HG03025 (cell line): ENCODE measurements around the gene C5orf47.
"Not testable (repeated sequence)": the region's sequence is repeated elsewhere in the genome, so short reads cannot be mapped to it uniquely, and the experiment has no call there.

Source experiments
- ATAC-seq: cut with Tn5 transposase; IDR thresholded peaks from one replicate; pipeline ENCODE4 v1.9.1; 2021; ENCODE audit warnings: mild to moderate bottlenecking, moderate library complexity; ENCODE audit not compliant: unreplicated experiment, low FRiP score

Gene C5orf47

GRCh38 chr5:173969167-173970049, 19.6 kb upstream of the C5orf47 start:
- ATAC-seq, result no peak

- no peak for ATAC-seq
These were observed 17.9 kb upstream of the C5orf47 start for GRCh38 chr5:173970878-173971650.

DNA sequence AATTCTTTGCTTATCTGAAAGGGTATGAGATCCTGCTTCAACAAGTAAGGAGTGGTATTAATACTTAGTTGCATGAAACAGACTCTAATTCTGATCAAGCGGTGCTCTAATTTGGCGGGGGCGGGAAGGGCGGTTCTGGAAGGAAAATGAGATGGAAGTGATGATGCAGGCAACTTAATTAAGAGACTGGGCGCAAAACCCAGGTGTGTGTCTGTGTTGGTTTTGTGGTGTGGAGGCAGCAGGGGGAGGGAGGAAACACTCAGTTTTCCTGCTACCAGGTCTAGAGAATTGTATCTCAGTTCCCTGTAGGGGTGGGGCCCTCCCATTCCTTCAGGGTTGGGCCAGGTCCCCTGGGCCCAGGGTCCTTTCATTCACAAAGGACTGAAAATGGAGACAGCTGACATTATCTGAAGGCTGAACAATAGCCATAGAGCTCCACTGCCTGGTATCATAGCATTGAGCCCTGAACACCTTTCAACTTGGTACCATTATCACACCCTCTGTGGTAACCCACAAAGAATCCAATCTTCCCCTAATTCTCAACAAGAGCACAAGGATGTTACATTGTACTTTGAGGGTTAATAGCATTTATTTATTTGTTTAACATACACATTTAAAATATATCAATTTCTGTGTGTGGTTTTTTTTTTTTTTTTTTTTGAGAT, 17.2 kb upstream of the C5orf47 start:
- no peak for ATAC-seq

DNA sequence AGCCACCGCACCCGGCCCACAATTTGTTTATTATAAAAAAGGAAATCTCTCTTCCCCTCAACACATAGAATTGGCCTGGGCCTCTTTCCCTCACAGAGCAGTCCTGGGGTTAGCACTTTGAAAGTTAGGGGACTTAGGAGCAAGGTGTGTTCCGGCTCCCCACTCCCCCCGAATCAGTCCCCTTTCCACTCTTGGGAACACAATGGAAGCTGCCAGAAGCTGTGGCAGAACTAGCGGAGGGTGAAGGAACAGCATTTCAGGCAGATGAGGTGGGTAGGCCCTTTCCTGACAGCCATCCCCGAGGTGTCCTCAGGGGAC, 16.4 kb upstream of the C5orf47 start:
- no peak for ATAC-seq

DNA sequence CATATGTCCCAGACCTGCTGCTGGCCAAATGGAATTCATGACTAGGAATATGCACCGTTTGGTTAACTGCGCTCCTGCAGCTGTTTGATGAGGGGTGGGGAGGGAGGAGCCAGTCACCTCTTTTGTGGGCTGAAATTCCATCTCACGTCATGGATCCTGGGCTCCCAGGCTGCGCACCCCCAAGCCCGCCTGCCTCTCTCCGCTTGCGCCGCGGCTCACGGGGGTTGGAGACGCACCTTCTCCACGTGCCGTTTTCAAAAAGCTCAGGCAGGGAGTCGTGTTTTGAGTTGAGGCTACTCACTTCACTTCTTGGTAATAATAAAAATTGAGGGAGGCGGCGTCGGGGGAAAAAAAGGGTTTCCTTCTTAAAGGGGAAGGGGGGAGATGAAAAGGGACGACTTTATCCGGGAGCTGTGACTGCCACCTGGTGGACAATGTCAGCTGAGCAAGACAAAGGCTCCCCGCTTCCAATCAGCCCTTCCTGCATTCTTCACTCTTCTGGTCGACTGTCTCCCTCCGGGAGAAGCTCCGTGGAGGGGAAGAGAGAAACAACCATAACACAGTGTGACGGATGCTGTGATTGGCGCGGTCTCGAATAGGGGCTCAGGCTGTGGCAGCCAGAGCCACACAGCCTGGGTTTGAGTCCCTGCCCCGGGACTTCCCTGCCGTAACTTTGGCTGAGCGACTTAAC, 15.9 kb upstream of the C5orf47 start:
- ATAC-seq, result peak; percentile 58

DNA sequence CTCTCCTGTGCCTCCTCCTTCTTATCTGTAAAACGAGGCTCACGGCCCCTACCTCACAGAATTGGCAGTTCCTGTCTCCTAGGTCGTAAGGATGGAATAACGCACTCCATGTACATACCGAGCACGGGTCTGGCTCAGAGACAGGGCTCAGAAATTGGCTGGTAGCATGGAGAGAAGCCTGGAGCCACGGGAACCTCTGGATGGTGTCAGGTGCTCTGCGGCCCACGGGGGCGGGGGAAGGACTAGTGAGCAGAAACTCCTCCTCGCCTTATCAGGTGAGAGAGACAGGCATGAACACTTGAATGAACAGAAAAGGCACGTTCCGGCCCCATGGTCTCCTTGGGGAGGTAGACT, 15.4 kb upstream of the C5orf47 start:
- peak; percentile 15 for ATAC-seq

GRCh38 chr5:173974688-173975239, 14.2 kb upstream of the C5orf47 start:
- no peak for ATAC-seq

DNA sequence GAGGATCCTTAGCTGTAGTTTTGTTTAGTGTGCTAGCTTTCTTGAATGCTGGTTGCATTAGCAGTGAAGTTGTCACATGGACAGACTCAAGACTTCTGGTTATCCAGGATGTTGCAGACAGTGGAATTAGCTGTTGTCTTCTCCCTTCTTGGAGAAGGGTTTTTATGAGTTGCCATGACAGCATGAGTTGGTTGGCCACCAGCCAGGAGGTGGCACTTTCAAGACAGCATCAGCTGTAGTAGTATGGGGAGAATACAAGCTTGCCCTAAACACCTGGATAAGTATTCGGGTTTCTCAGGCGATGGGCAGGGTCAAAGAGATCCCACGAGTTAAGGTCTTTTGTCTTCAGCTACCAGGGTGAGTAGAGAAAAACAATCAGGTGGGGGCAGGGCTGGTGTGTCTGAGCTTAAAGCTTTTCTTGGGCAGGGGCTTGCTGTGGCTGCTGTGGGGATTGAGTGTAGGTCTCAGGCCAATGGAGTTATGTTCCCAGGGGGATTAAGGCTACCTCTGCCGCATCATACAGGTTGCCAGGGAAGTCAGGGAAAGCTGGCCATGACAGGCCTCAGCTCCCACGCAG, 7.7 kb upstream of the C5orf47 start:
- no peak for ATAC-seq

- ATAC-seq, result no peak
These were observed 4.8 kb upstream of the C5orf47 start for GRCh38 chr5:173984218-173984617.

- ATAC-seq, result no peak
These were observed 587 bp downstream of the C5orf47 start for GRCh38 chr5:173989432-173990082.

DNA sequence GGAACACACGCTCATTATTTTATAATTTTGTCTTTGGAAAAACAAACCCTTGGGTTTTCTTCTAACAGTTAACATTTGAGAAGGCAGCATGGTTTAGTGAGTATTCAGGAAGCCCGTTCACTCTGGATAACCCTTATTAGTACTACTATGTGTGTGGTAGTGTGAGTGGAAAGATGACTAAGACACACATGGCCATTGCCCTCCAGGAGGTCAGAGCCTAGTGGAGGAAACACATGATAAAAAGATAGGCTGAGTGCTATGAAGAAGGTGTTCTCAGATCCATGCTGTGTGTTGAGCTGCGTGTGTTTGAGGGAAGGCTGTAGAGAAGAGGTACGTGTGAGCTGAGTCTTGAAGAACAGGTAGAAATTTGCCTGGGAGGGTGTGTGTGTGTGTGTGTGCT, 8.4 kb downstream of the C5orf47 start:
- ATAC-seq, result no peak

DNA sequence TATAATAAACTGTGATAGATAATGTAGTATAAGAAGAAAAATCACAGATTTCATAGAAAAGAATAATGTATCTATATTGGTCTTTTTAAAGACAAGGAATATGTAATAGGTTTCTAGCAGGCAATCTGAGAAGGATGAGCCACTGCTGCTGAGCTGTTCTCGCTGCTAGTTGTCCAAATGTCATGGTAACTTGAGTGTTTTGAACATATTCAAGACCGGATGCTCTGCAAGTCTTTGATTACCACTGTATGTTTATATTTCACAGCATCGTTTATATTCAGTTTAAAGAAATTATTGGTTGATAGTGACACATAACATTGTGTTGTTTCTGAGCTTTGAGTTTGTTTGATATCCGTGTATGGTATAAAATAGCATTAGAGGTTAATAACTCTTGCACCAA, 9.6 kb downstream of the C5orf47 start:
- ATAC-seq, result no peak

DNA sequence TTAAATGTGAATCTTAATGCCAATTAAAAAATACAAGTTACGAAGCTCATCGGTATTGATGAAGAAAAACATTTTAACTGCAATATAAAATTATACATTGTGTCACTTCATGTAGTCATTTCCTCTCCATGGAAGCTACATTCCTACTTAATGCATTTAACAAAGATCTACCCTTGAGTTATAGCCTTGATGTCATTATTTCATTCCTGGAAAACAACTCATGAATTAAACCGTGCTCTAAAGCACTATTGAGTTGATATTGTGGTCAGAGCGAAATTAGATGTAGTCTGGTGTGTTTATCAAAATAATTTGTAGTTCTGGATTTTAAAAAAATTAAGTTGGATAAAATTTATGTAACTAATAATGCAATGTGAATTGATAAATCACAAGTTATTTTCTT, 11.1 kb downstream of the C5orf47 start:
- no peak for ATAC-seq

GRCh38 chr5:174003795-174004194, 14.8 kb downstream of the C5orf47 start:
- ATAC-seq, result no peak

DNA sequence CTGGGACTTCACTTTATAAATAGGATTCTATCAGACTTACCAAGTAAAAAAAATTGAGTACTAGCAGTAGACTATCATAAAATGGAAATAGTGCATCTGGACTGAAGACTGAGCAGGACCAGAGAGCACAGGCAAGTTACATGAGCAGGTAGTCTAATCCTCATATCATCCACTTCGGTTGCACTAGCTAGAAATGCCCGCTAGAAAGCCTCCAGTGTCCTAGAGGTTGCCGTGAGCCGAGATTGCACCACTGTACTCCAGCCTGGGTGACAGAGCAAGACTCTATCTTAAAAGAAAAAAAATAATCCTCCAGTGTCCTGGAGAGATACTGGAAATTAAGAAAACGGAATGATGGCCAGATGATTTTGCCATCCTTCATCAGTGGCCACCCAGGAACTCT, 20.0 kb downstream of the C5orf47 start:
- ATAC-seq, result no peak

DNA sequence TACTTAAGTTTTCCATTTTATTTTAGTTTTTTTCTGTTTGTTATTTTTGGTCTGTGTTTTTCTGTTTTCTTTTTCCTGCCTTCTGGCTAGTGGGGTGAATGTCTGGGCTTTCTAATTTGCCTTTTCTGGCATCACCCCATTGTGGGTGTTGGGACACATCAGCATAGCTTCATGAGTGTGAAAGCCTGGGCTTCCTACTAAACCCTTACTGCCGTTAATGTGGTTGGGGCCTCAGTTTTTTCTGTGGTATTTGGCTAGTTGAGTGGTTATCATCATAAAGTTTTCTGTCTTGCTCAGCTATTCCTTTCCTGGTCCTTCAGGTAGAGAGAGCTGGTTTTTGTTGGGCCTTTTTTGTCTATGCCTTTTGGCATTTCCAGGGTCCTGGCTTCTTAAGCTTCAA, 21.4 kb downstream of the C5orf47 start:
- no peak for ATAC-seq

DNA sequence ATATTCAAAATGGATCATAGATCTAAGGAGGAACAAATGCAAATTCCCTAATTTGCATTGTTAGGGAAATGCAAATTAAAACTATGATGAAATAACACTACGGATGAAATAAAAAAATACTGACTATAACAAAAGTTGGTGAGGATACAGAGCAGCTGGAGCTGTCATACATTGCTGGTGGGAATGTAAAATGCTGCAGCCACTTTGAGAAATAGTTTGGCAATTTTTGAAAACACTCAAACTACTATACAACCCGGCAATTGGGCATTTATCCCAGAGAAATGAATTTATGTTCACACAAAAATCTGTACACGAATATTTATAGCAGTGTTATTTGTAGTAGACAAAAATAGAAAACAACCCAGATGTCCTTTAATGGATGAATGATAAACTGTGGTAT, 22.5 kb downstream of the C5orf47 start:
- ATAC-seq, result no peak

GRCh38 chr5:174020069-174020927, 31.3 kb downstream of the C5orf47 start:
- ATAC-seq, result not testable (repeated sequence)

DNA sequence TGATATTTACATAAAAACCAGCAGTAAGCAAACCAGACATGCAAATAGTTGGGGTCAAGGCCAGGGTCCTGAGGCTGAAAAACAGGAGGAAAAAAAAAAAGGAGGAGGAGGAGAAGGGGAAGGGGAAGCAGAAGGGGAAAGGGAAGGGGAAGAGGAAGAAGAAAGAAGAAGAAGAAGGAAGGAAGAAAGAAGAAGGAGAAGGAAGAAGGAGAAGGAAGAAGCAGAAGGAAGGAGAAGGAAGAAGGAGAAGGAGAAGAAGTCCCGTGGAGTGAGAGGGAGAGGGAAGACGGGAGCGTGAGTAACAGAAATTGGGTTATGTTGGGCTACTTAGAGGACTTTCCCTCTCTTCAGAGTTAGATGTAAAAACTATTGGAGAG, 31.9 kb downstream of the C5orf47 start:
- no peak for ATAC-seq
